Measurements from ENCODE around the gene GRIP2. TPM values are rescaled to one million over a fixed set of nuclear protein-coding genes. Genes with fewer than 3 reads are reported as not detected.

GRIP2 gene
- total RNA-seq, 1 donor from 2014 or later = 37.0 TPM

- DNase-seq (no peak), ATAC-seq (no peak)
- intact Hi-C loops (cut with micrococcal nuclease) = no loop called here
Measured at GRCh38 chr3:14494973-14495300, 45.2 kb downstream of the GRIP2 start.

GRCh38 chr3:14494279-14494972 lies 45.7 kb downstream of the GRIP2 start:
- intact Hi-C loops (cut with micrococcal nuclease) = no loop called here
- ATAC-seq (no peak), DNase-seq (no peak)

- ATAC-seq (no peak), DNase-seq (no peak)
- intact Hi-C loops (cut with micrococcal nuclease) = no loop called here
Measured at GRCh38 chr3:14492948-14493881, 46.9 kb downstream of the GRIP2 start.

GRCh38 chr3:14491396-14492190 lies 48.5 kb downstream of the GRIP2 start:
- ATAC-seq = peak; percentile 8
- DNase-seq = no peak

GRCh38 chr3:14490831-14491230 lies 49.3 kb downstream of the GRIP2 start:
- intact Hi-C loops (cut with micrococcal nuclease) = no loop called here
- DNase-seq (no peak), ATAC-seq (no peak)

More at GRCh38 chr3:14491396-14492190, 48.5 kb downstream of the GRIP2 start:
- intact Hi-C loops (cut with micrococcal nuclease) = no loop called here

- no peak for ATAC-seq
- DNase-seq = no peak
Measured at GRCh38 chr3:14490255-14490654, 49.9 kb downstream of the GRIP2 start.

GRCh38 chr3:14489641-14490040 lies 50.5 kb downstream of the GRIP2 start:
- ATAC-seq (no peak), DNase-seq (no peak)
- intact Hi-C loops (cut with micrococcal nuclease) = no loop called here

More at GRCh38 chr3:14490255-14490654, 49.9 kb downstream of the GRIP2 start:
- intact Hi-C loops (cut with micrococcal nuclease) = no loop called here

- DNase-seq = no peak
- intact Hi-C loops (cut with micrococcal nuclease) = no loop called here
- no peak for ATAC-seq
Measured at GRCh38 chr3:14488286-14489041, 51.7 kb downstream of the GRIP2 start.

GRCh38 chr3:14487821-14488220 lies 52.3 kb downstream of the GRIP2 start:
- intact Hi-C loops (cut with micrococcal nuclease) = no loop called here
- ATAC-seq (no peak), DNase-seq (no peak)

GRCh38 chr3:14487086-14487485 lies 53.1 kb downstream of the GRIP2 start:
- intact Hi-C loops (cut with micrococcal nuclease) = no loop called here
- no peak for DNase-seq
- no peak for ATAC-seq

- intact Hi-C loops (cut with micrococcal nuclease) = no loop called here
- no peak for DNase-seq
Measured at GRCh38 chr3:14486460-14486859, 53.7 kb downstream of the GRIP2 start.

GRCh38 chr3:14485981-14486380 lies 54.2 kb downstream of the GRIP2 start:
- ATAC-seq (no peak), DNase-seq (no peak)
- intact Hi-C loops (cut with micrococcal nuclease) = no loop called here

More at GRCh38 chr3:14486460-14486859, 53.7 kb downstream of the GRIP2 start:
- ATAC-seq = no peak

- intact Hi-C loops (cut with micrococcal nuclease) = no loop called here
- DNase-seq = no peak
Measured at GRCh38 chr3:14484741-14485140, 55.4 kb downstream of the GRIP2 start.

GRCh38 chr3:14483286-14483685 lies 56.9 kb downstream of the GRIP2 start:
- intact Hi-C loops (cut with micrococcal nuclease) = no loop called here
- DNase-seq (no peak), ATAC-seq (no peak)

More at GRCh38 chr3:14484741-14485140, 55.4 kb downstream of the GRIP2 start:
- ATAC-seq = no peak

GRCh38 chr3:14482271-14482721 lies 57.8 kb downstream of the GRIP2 start:
- ATAC-seq (peak; percentile 59), DNase-seq (peak; percentile 47)
- intact Hi-C loops (cut with micrococcal nuclease) = no loop called here

GRCh38 chr3:14481646-14482036 lies 58.5 kb downstream of the GRIP2 start:
- DNase-seq (no peak), ATAC-seq (no peak)
- intact Hi-C loops (cut with micrococcal nuclease) = no loop called here

GRCh38 chr3:14481018-14481645 lies 59.0 kb downstream of the GRIP2 start:
- intact Hi-C loops (cut with micrococcal nuclease) = no loop called here
- DNase-seq = no peak
- ATAC-seq = no peak

- ATAC-seq (peak; percentile 74), DNase-seq (no peak)
- intact Hi-C loops (cut with micrococcal nuclease) = no loop called here
Measured at GRCh38 chr3:14480207-14481017, 59.7 kb downstream of the GRIP2 start.
